GM13977 (cell line): ENCODE results near the gene MYO1A.
A peak's percentile ranks its signal among the peaks of the same experiment; 100 is the strongest.

ENCODE experiments used
- DNase-seq: peaks from one replicate; pipeline ENCODE4 v3.0.0; 2012; ENCODE audit warnings: low spot score
- in situ Hi-C: fragments of 300-500 bp; cut with MboI; formaldehyde crosslinking; loops from one replicate; pipeline ENCODE4 v1.12.0; 2022; ENCODE audit warnings: low sequenced_read_pairs, low pct_unique_long_range_greater_than_20kb, mixed read lengths, inconsistent platforms; ENCODE audit not compliant: unreplicated experiment
- TF ChIP-seq, protein P1 (sequence below): IDR thresholded peaks from 2 replicates; pipeline ENCODE4 v1.5.1; 2012; ENCODE audit warnings: mild to moderate bottlenecking, control low read depth; ENCODE audit not compliant: insufficient read depth; ENCODE audit errors: extremely low read depth, missing control alignments

Gene MYO1A

DNA sequence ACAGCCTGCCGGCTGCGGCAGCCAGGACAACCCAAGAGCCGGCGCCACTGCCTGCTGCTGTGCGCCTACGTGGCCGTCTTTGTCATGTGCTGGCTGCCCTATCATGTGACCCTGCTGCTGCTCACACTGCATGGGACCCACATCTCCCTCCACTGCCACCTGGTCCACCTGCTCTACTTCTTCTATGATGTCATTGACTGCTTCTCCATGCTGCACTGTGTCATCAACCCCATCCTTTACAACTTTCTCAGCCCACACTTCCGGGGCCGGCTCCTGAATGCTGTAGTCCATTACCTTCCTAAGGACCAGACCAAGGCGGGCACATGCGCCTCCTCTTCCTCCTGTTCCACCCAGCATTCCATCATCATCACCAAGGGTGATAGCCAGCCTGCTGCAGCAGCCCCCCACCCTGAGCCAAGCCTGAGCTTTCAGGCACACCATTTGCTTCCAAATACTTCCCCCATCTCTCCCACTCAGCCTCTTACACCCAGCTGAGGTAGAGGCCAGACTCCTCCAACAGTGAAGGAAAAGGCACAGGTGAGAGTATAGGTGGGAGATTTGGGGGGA is 53.9 kb downstream of the MYO1A start:
- DNase-seq: no peak
- TF ChIP-seq, protein P1, sequence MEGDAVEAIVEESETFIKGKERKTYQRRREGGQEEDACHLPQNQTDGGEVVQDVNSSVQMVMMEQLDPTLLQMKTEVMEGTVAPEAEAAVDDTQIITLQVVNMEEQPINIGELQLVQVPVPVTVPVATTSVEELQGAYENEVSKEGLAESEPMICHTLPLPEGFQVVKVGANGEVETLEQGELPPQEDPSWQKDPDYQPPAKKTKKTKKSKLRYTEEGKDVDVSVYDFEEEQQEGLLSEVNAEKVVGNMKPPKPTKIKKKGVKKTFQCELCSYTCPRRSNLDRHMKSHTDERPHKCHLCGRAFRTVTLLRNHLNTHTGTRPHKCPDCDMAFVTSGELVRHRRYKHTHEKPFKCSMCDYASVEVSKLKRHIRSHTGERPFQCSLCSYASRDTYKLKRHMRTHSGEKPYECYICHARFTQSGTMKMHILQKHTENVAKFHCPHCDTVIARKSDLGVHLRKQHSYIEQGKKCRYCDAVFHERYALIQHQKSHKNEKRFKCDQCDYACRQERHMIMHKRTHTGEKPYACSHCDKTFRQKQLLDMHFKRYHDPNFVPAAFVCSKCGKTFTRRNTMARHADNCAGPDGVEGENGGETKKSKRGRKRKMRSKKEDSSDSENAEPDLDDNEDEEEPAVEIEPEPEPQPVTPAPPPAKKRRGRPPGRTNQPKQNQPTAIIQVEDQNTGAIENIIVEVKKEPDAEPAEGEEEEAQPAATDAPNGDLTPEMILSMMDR: no peak
- in situ Hi-C loops: no loop called here

DNA sequence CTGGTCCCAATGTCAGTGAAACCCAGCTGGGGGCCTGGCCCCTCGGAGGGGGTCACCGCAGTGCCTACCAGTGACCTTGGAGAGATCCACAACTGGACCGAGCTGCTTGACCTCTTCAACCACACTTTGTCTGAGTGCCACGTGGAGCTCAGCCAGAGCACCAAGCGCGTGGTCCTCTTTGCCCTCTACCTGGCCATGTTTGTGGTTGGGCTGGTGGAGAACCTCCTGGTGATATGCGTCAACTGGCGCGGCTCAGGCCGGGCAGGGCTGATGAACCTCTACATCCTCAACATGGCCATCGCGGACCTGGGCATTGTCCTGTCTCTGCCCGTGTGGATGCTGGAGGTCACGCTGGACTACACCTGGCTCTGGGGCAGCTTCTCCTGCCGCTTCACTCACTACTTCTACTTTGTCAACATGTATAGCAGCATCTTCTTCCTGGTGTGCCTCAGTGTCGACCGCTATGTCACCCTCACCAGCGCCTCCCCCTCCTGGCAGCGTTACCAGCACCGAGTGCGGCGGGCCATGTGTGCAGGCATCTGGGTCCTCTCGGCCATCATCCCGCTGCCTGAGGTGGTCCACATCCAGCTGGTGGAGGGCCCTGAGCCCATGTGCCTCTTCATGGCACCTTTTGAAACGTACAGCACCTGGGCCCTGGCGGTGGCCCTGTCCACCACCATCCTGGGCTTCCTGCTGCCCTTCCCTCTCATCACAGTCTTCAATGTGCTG is 54.6 kb downstream of the MYO1A start:
- TF ChIP-seq, protein P1: no peak
- in situ Hi-C loops: no loop called here
- no peak for DNase-seq

DNA sequence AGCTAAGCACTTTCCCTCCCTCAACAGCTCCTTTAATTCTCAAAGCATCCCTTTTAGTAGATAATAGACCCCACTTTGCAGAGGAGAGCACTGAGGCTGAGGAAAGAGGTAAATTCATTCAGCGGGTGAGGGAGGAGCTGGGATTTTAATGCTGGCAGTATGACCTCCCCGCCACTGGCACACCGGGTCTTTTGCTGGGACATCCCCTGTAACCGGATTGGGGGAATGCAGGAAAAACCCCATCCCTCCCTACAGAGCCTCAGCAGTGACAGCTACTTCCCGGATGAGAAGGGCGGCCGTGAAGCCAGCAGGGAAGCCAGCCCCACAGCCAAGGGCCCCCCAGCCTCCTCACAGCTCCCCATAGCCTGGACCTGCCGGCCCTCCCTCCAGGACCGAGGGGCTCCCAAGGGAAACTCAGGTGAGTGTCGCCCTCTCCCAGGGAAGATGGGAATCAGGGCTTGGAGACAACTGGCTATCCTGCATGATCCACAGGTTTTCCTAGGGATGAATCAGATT is 55.6 kb downstream of the MYO1A start:
- in situ Hi-C loops: no loop called here
- DNase-seq: no peak
- TF ChIP-seq, protein P1: no peak

DNA sequence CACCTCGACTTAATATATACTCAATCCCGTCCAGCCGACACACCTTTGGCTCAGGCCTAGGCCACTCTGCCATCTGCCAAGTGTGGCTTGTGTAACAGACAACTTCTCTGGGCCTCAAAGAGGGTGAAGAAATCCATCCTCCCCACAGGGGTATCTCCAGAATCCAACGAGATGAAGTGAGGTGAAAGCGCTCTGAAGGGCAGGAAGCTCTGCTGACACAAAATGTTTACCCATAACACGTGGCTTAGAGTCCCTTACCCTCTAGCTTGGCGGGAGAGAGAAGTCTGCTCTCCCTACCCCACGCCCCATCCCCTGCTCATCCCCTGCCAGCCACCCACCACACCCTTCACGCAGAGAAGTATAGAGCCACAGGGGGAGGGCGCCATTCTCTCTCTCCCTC is 56.6 kb downstream of the MYO1A start:
- TF ChIP-seq, protein P1: no peak
- DNase-seq: no peak
- in situ Hi-C loops: no loop called here

DNA sequence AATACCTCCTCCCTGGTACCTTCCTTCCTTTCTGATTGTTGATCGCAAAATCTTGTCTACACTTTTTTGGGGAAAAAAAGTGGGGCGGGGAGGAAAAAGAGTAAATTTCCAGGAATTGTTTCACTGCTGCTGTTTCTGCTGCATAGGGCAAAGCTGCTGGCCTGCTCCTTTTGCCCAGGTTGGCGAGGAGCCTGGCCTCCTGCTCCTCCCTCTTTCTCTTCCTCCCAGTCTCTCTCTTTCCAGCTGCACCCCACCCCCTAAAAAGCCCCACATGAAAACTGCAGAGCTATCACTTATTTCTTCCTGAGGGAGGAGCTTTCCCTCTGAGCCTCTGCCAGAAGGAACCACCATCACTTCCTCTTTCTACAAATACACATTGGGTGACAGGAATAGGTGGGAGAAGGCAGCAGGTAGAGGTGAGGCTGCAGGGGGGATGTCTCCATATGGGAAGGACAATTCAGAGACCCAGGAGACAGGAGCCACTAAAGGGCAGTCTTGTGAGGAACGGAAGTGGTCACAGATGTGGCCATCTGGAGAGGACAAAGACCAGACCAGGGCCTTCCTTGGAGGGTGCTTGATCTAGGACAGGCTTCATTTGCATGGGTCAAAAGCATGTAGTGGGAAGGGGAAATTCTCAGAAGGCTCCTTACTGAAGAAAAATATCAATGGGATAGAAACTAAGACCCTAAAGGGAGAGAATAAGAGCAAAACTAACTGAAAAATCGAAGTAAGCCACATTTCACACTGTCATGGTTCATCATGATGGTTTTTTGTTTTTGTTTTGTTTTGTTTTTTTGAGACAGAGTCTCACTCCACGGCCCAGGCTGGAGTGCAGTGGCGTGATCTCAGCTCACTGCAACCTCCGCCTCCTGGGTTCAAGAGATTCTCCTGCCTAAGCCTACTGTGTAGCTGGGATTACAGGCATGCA is 58.3 kb downstream of the MYO1A start:
- in situ Hi-C loops: no loop called here
- TF ChIP-seq, protein P1: no peak
- peak; percentile 24 for DNase-seq

DNA sequence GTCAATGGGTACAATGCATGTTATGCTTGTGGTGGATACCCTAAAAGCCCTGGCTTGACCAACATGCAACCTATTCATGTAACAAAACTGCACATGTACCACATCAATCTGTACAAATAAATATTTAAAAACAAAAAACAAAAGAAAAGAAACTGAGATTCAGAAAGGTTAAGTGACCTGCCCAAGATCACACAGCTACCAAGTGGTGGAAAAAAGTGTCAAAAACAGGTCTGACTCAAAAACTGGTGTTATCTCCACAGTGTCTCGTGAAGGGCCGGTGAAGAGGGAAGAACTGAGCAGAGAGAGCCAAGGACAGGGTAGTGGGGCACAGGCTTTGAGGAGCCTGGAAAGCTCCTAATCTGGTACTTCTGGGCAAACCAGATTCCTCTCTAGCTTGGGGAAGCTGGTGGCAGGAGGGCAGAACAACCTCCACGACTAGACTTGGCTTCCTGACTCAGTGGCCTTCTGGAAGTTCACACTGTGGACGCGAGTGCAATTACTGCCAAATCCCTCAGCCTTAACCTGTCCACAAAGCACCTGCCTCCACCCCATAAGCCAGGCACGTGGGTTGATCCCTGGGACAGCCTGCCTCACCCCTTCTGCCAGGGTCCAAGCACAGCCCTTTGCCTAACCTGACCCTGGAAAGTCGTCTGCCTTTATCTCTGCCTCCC is 59.1 kb downstream of the MYO1A start:
- TF ChIP-seq, protein P1: no peak
- no peak for DNase-seq
- in situ Hi-C loops: no loop called here
